HG03521 (cell line): ENCODE results near the gene ANKFN1.

Experiments
- ATAC-seq: cut with Tn5 transposase; IDR thresholded peaks from one replicate; pipeline ENCODE4 v1.9.1; 2021; ENCODE audit warnings: mild to moderate bottlenecking, moderate library complexity; ENCODE audit not compliant: unreplicated experiment

The ANKFN1 gene

DNA sequence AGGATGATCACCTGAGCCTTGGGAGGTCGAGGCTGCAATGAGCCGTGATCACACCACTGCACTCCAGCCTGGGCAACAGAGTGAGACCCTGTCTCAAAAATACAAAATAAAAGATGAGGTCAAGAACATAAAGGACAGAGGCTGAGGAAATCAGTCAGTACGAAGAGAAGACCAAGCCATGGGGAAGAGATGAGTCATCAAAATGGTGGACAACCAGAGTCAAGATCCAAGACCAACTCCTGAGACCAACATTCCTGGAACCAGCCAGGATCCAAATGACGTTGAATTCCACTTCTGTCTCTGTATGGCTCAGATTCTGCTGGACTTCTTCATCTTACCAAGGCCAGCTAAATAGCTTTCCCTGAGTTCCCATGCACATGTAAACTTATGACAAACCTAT is 395.4 kb downstream of the ANKFN1 start:
- ATAC-seq = no peak

DNA sequence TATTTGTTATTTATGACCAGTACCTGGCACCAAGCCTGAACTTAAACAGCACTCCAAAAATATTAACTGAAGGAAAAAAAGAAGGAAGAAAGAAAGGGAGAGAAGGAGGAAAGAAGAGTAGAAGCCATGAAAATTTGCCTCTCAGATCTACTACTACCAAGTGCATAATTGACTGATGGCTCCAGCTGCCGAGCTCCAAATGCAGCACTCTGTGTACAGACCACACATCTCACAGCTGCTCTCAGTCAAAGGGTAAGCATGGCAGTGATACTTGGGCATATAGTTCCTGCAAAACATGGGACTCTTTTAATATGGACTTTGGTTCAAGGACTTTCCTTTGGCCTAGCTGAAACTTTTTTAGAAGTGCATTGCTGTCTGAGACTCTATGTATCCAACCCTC is 396.2 kb downstream of the ANKFN1 start:
- no peak for ATAC-seq

DNA sequence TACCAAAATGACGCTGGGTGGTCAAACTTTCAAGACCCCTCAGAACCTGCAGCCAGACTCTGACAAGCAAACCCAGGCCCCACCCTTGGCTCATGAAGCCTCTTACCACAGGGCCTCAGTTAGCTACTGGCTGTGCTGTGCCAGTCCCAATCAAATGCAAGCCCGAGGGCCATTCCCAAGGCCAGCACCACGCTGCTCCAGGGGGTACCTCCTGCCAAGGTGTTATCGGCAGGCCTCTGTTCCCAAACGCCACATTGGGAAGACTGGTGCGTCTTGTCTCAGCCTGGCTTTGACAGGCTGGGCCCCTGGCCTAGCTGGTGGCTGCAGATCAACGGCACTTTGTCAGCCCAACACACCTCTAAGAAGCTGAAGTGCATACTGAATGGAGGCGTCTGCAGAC is 404.4 kb downstream of the ANKFN1 start:
- ATAC-seq = no peak

DNA sequence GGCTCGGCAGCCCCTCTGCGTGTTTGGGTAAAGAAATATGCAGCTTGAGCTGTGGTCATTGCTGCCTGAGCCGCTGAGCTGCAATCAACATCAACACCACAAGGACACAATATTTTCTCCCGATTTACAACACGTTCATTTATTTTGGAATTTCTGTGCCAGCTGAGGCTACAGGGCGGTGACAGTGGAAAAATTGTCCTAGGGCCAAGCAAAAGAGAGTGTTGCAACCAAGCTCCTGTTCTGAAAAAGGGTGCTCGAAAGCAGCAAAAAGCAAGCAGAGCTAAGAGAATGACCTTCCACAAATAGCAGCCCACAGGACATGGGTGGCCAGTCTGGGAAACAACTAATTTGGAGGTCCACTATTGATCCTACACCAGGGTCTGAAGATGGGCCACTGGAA is 404.8 kb downstream of the ANKFN1 start:
- ATAC-seq = no peak
